ENCODE results near the gene UGT1A7. TPM values are rescaled to one million over a fixed set of nuclear protein-coding genes. Genes with fewer than 3 reads are reported as not detected.
"Not testable (repeated sequence)": the region's sequence is repeated elsewhere in the genome, so short reads cannot be mapped to it uniquely, and the experiment has no call there.

UGT1A7 gene
- total RNA-seq, 1 donor from 2014 or later, result not detected

DNA sequence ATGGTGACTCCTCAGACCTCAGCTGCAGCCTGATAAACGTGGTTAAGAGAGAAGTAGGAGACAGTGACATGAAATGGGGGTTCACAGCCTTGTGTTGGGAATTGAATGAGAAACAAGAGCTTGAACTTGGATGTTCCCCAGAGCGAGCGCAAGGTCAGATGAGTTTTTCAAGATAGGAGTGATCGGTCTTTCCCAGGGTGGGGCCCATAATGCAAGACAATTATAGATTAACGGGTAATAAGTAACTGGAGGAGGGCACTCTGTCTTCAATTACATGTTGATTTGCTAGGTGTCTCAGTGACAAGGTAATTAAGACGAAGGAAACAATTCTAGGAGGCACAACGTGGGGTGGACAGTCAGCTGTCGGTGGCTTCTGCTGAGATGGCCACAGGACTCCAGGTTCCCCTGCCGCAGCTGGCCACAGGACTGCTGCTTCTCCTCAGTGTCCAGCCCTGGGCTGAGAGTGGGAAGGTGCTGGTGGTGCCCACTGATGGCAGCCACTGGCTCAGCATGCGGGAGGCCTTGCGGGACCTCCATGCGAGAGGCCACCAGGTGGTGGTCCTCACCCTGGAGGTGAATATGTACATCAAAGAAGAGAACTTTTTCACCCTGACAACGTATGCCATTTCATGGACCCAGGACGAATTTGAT, 31.0 kb downstream of the UGT1A7 start, which contains the start of gene UGT1A5:
Gene UGT1A5 (plus strand): TSS at position 297 of the 651 bp plus-strand sequence. CDS start 85 bp downstream, at position 382.
- Mint-ChIP-seq H3K27me3 (ENCODE audit: unreplicated experiment) (no peaks in the 10 kb centered on the region), H3K9me3 (ENCODE audit: unreplicated experiment) (no peaks in the 10 kb centered on the region), H3K27ac (ENCODE audit: unreplicated experiment) (no peak within 1 kb of the TSS), H3K36me3 (ENCODE audit: low read depth, unreplicated experiment) (no peaks in the 10 kb centered on the region), H3K4me3 (ENCODE audit: unreplicated experiment) (no peak within 1 kb of the TSS), H3K4me1 (ENCODE audit: unreplicated experiment) (no peaks in the 10 kb centered on the region)
- TF ChIP-seq, protein P1, sequence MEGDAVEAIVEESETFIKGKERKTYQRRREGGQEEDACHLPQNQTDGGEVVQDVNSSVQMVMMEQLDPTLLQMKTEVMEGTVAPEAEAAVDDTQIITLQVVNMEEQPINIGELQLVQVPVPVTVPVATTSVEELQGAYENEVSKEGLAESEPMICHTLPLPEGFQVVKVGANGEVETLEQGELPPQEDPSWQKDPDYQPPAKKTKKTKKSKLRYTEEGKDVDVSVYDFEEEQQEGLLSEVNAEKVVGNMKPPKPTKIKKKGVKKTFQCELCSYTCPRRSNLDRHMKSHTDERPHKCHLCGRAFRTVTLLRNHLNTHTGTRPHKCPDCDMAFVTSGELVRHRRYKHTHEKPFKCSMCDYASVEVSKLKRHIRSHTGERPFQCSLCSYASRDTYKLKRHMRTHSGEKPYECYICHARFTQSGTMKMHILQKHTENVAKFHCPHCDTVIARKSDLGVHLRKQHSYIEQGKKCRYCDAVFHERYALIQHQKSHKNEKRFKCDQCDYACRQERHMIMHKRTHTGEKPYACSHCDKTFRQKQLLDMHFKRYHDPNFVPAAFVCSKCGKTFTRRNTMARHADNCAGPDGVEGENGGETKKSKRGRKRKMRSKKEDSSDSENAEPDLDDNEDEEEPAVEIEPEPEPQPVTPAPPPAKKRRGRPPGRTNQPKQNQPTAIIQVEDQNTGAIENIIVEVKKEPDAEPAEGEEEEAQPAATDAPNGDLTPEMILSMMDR (IDR thresholded peaks at IDR 0.05; ENCODE audit: unreplicated experiment), result no peak
- DNase-seq (ENCODE audit: low spot score), result no peak

DNA sequence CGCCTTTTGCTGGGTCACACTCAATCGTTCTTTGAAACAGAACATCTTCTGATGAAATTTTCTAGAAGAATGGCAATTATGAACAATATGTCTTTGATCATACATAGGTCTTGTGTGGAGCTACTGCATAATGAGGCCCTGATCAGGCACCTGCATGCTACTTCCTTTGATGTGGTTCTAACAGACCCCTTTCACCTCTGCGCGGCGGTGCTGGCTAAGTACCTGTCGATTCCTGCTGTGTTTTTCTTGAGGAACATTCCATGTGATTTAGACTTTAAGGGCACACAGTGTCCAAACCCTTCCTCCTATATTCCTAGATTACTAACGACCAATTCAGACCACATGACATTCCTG, 31.5 kb downstream of the UGT1A7 start:
- no peak overlapping the region for H3K27ac Mint-ChIP-seq (ENCODE audit: unreplicated experiment)
- TF ChIP-seq, protein P1 (IDR thresholded peaks at IDR 0.05; ENCODE audit: unreplicated experiment), result no peak
- H3K27me3 Mint-ChIP-seq (ENCODE audit: unreplicated experiment), result peaks cover 2% of the 10 kb centered on the region
- no peaks in the 10 kb centered on the region for H3K4me1 Mint-ChIP-seq (ENCODE audit: unreplicated experiment)
- no peaks in the 10 kb centered on the region for H3K36me3 Mint-ChIP-seq (ENCODE audit: low read depth, unreplicated experiment)
- no peaks in the 10 kb centered on the region for H3K9me3 Mint-ChIP-seq (ENCODE audit: unreplicated experiment)
- no peak for DNase-seq (ENCODE audit: low spot score)
- no peak overlapping the region for H3K4me3 Mint-ChIP-seq (ENCODE audit: unreplicated experiment)

DNA sequence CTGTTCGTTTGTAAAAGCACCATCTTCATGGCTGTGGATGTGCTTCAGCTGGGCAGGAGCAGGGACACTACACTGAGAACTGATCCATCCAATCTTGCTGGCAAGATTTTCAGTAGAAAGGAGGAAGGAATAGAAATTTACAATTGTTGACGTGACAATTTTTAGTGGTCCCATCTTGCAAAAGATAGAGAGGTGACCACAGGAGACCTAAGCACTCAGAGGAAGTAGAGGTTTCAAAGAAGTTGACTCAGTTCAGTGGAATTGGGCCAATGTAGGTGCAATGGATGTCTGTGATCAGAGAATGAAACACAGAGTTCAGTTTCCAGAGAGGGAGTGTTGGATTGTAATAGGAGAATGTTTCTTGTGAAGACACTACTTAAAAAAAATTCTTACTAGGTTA, 32.4 kb downstream of the UGT1A7 start:
- H3K9me3 Mint-ChIP-seq (ENCODE audit: unreplicated experiment), result no peaks in the 10 kb centered on the region
- no peaks in the 10 kb centered on the region for H3K36me3 Mint-ChIP-seq (ENCODE audit: low read depth, unreplicated experiment)
- H3K4me3 Mint-ChIP-seq (ENCODE audit: unreplicated experiment), result no peak overlapping the region
- DNase-seq (ENCODE audit: low spot score), result no peak
- TF ChIP-seq, protein P1 (IDR thresholded peaks at IDR 0.05; ENCODE audit: unreplicated experiment), result no peak
- no peaks in the 10 kb centered on the region for H3K4me1 Mint-ChIP-seq (ENCODE audit: unreplicated experiment)
- H3K27me3 Mint-ChIP-seq (ENCODE audit: unreplicated experiment), result peaks cover 3% of the 10 kb centered on the region
- H3K27ac Mint-ChIP-seq (ENCODE audit: unreplicated experiment), result no peak overlapping the region

DNA sequence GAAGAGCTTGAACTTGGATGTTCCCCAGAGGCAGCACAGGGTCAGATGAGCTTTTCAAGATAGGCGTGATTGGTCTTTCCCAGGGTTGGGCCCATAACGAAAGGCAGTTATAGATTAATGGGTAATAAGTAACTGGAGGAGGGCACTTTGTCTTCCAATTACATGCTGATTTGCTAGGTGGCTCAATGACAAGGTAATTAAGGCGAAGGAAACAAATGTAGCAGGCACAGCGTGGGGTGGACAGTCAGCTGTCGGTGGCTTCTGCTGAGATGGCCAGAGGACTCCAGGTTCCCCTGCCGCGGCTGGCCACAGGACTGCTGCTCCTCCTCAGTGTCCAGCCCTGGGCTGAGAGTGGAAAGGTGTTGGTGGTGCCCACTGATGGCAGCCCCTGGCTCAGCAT, 36.9 kb downstream of the UGT1A7 start, which contains the start of gene UGT1A4:
Gene UGT1A4 (plus strand): TSS at position 185 of the 400 bp plus-strand sequence. CDS start 85 bp downstream, at position 270.
- Mint-ChIP-seq H3K27ac (ENCODE audit: unreplicated experiment) (no peak within 1 kb of the TSS), H3K27me3 (ENCODE audit: unreplicated experiment) (peaks cover 3% of the 10 kb centered on the region), H3K9me3 (ENCODE audit: unreplicated experiment) (no peaks in the 10 kb centered on the region), H3K4me3 (ENCODE audit: unreplicated experiment) (no peak within 1 kb of the TSS), H3K36me3 (ENCODE audit: low read depth, unreplicated experiment) (no peaks in the 10 kb centered on the region), H3K4me1 (ENCODE audit: unreplicated experiment) (no peaks in the 10 kb centered on the region)
- DNase-seq (ENCODE audit: low spot score), result no peak
- TF ChIP-seq, protein P1 (IDR thresholded peaks at IDR 0.05; ENCODE audit: unreplicated experiment), result no peak

DNA sequence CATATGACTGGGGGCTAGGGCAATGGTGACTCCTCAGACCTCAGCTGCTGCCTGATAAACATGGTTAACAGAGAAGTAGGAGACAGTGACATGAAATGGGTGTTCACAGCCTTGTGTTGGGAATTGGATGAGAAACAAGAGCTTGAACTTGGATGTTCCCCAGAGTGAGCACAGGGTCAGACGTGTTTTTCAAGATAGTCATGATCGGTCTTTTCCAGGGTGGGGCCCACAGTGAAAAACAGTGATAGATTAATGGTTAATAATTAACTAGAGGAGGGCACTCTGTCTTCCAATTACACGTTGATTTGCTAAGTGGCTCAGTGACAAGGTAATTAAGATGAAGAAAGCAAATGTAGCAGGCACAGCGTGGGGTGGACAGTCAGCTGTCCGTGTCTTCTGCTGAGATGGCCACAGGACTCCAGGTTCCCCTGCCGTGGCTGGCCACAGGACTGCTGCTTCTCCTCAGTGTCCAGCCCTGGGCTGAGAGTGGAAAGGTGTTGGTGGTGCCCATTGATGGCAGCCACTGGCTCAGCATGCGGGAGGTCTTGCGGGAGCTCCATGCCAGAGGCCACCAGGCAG, 47.1 kb downstream of the UGT1A7 start, which contains the start of gene UGT1A3:
Gene UGT1A3 (plus strand): TSS at position 320 of the 579 bp plus-strand sequence. CDS start 85 bp downstream, at position 405.
- no peaks in the 10 kb centered on the region for H3K27me3 Mint-ChIP-seq (ENCODE audit: unreplicated experiment)
- no peaks in the 10 kb centered on the region for H3K4me1 Mint-ChIP-seq (ENCODE audit: unreplicated experiment)
- H3K9me3 Mint-ChIP-seq (ENCODE audit: unreplicated experiment), result no peaks in the 10 kb centered on the region
- no peak for DNase-seq (ENCODE audit: low spot score)
- no peak within 1 kb of the TSS for H3K4me3 Mint-ChIP-seq (ENCODE audit: unreplicated experiment)
- no peaks in the 10 kb centered on the region for H3K36me3 Mint-ChIP-seq (ENCODE audit: low read depth, unreplicated experiment)
- TF ChIP-seq, protein P1 (IDR thresholded peaks at IDR 0.05; ENCODE audit: unreplicated experiment), result no peak
- no peak within 1 kb of the TSS for H3K27ac Mint-ChIP-seq (ENCODE audit: unreplicated experiment)

GRCh38 chr2:233736868-233737653, 55.4 kb downstream of the UGT1A7 start:
- H3K36me3 Mint-ChIP-seq (ENCODE audit: low read depth, unreplicated experiment); H3K4me3 Mint-ChIP-seq (ENCODE audit: unreplicated experiment); H3K4me1 Mint-ChIP-seq (ENCODE audit: unreplicated experiment); H3K9me3 Mint-ChIP-seq (ENCODE audit: unreplicated experiment); H3K27me3 Mint-ChIP-seq (ENCODE audit: unreplicated experiment); DNase-seq (ENCODE audit: low spot score); H3K27ac Mint-ChIP-seq (ENCODE audit: unreplicated experiment): not testable (repeated sequence)
